Mesendoderm (in vitro differentiated cells): Measurements from ENCODE around the gene SORCS2.

Experiments used
- DNase-seq: peaks from one replicate; pipeline ENCODE4 v3.0.0; 2013
- H2AK5ac ChIP-seq: 2 replicates; pipeline ENCODE4 v1.6.1; 2013; ENCODE audit warnings: low read length, inconsistent platforms
- H2BK120ac ChIP-seq: 2 replicates; pipeline ENCODE4 v1.6.1; 2013; ENCODE audit warnings: low read depth, mild to moderate bottlenecking, low read length, moderate library complexity, mixed read lengths
- H2BK15ac ChIP-seq: replicated peaks from 2 replicates; pipeline ENCODE4 v1.6.1; 2013; ENCODE audit warnings: low read depth, mild to moderate bottlenecking, moderate library complexity
- H2BK5ac ChIP-seq: 2 replicates; pipeline ENCODE4 v1.6.1; 2013; ENCODE audit warnings: low read length, inconsistent platforms
- H3K18ac ChIP-seq: 2 replicates; pipeline ENCODE4 v1.6.1; 2013; ENCODE audit warnings: mild to moderate bottlenecking, low read length, mixed read lengths
- H3K23ac ChIP-seq: one replicate; pipeline ENCODE4 v1.6.1; 2013; ENCODE audit warnings: low read length
- H3K27ac ChIP-seq: 2 replicates; pipeline ENCODE4 v1.5.1; 2013; ENCODE audit warnings: low read depth, mild to moderate bottlenecking, inconsistent platforms, low read length, moderate library complexity
- H3K27me3 ChIP-seq: 2 replicates; pipeline ENCODE4 v1.6.1; 2013; ENCODE audit warnings: low read length, control low read depth, mild to moderate bottlenecking, inconsistent platforms; ENCODE audit not compliant: insufficient read depth, poor library complexity
- H3K36me3 ChIP-seq: 2 replicates; pipeline ENCODE4 v1.6.1; 2013; ENCODE audit warnings: low read length, inconsistent platforms; ENCODE audit not compliant: control insufficient read depth, insufficient read depth
- H3K4ac ChIP-seq: one replicate; pipeline ENCODE4 v1.6.1; 2013; ENCODE audit warnings: low read depth, mild to moderate bottlenecking, low read length, moderate library complexity
- H3K4me1 ChIP-seq: 2 replicates; pipeline ENCODE4 v1.6.1; 2013; ENCODE audit warnings: low read depth, low read length, inconsistent platforms; ENCODE audit not compliant: control insufficient read depth
- H3K4me2 ChIP-seq: 2 replicates; pipeline ENCODE4 v1.6.1; 2013; ENCODE audit warnings: low read length
- H3K4me3 ChIP-seq: 2 replicates; pipeline ENCODE4 v1.5.1; 2013; ENCODE audit warnings: mild to moderate bottlenecking, low read length
- H3K56ac ChIP-seq: one replicate; pipeline ENCODE4 v1.6.1; 2013; ENCODE audit warnings: low read length
- H3K79me1 ChIP-seq: 2 replicates; pipeline ENCODE4 v1.6.1; 2013; ENCODE audit warnings: low read length, inconsistent platforms
- H3K79me2 ChIP-seq: 2 replicates; pipeline ENCODE4 v1.6.1; 2013; ENCODE audit warnings: mild to moderate bottlenecking, low read length; ENCODE audit not compliant: control insufficient read depth, insufficient read depth
- H3K9ac ChIP-seq: 2 replicates; pipeline ENCODE4 v1.6.1; 2013; ENCODE audit warnings: low read length, inconsistent platforms
- H4K5ac ChIP-seq: one replicate; pipeline ENCODE4 v1.6.1; 2013; ENCODE audit warnings: low read length
- H4K8ac ChIP-seq: one replicate; pipeline ENCODE4 v1.6.1; 2013; ENCODE audit warnings: low read depth, mild to moderate bottlenecking, control low read depth, low read length, moderate library complexity
- WGBS: extraction: QIAGEN DNeasy Blood & Tissue Kit; methylation state at CpG from one replicate; pipeline ENCODE4 v1.1.7; 2013; ENCODE audit warnings: low lambda C conversion rate, missing lambda C conversion rate; ENCODE audit not compliant: insufficient coverage; ENCODE audit errors: extremely low coverage; 5-methylcytosine and 5-hydroxymethylcytosine counted together

Gene SORCS2

GRCh38 chr4:7512946-7513345 lies 320.6 kb downstream of the SORCS2 start:
- Histone ChIP-seq H2BK15ac (no peak overlapping the region), H3K4me3 (no peak overlapping the region), H3K4me1 (no peaks in the 10 kb centered on the region), H4K8ac (no peak overlapping the region), H3K27me3 (no peaks in the 10 kb centered on the region), H3K9ac (no peak overlapping the region), H3K36me3 (no peaks in the 10 kb centered on the region), H3K4me2 (no peak overlapping the region), H3K56ac (no peak overlapping the region), H3K27ac (no peak overlapping the region), H2AK5ac (no peak overlapping the region), H3K23ac (no peak overlapping the region), H3K18ac (no peak overlapping the region), H3K4ac (no peak overlapping the region), H2BK5ac (no peak overlapping the region), H3K79me1 (no peaks in the 10 kb centered on the region), H3K79me2 (no peaks in the 10 kb centered on the region), H4K5ac (no peak overlapping the region), H2BK120ac (no peak overlapping the region)
- DNase-seq: no peak
- WGBS: no CpG with 5 or more reads among the region's 10 CpGs

GRCh38 chr4:7513671-7514070 lies 321.3 kb downstream of the SORCS2 start:
- WGBS: no CpG with 5 or more reads among the region's 12 CpGs
- no peaks in the 10 kb centered on the region for H3K79me1 ChIP-seq
- no peak overlapping the region for H3K27ac ChIP-seq
- H3K4me2 ChIP-seq: no peak overlapping the region
- no peaks in the 10 kb centered on the region for H3K79me2 ChIP-seq
- no peak overlapping the region for H3K23ac ChIP-seq
- no peak overlapping the region for H2BK15ac ChIP-seq
- H2AK5ac ChIP-seq: no peak overlapping the region
- H2BK5ac ChIP-seq: no peak overlapping the region
- H3K9ac ChIP-seq: no peak overlapping the region
- H3K18ac ChIP-seq: no peak overlapping the region
- no peaks in the 10 kb centered on the region for H3K4me1 ChIP-seq
- DNase-seq: no peak
- H3K36me3 ChIP-seq: no peaks in the 10 kb centered on the region
- no peak overlapping the region for H3K56ac ChIP-seq
- no peak overlapping the region for H2BK120ac ChIP-seq
- H3K4ac ChIP-seq: no peak overlapping the region
- no peak overlapping the region for H4K5ac ChIP-seq
- no peak overlapping the region for H4K8ac ChIP-seq
- no peak overlapping the region for H3K4me3 ChIP-seq
- H3K27me3 ChIP-seq: no peaks in the 10 kb centered on the region

GRCh38 chr4:7514281-7514680 lies 321.9 kb downstream of the SORCS2 start:
- H2AK5ac ChIP-seq: no peak overlapping the region
- H3K79me1 ChIP-seq: no peaks in the 10 kb centered on the region
- H2BK15ac ChIP-seq: no peak overlapping the region
- H2BK5ac ChIP-seq: no peak overlapping the region
- no peak overlapping the region for H3K27ac ChIP-seq
- no peak overlapping the region for H3K4ac ChIP-seq
- no peak overlapping the region for H3K9ac ChIP-seq
- H3K23ac ChIP-seq: no peak overlapping the region
- DNase-seq: no peak
- no CpG with 5 or more reads among the region's 5 CpGs for WGBS
- H3K4me1 ChIP-seq: no peaks in the 10 kb centered on the region
- H4K8ac ChIP-seq: no peak overlapping the region
- no peak overlapping the region for H3K4me3 ChIP-seq
- no peak overlapping the region for H3K56ac ChIP-seq
- H4K5ac ChIP-seq: no peak overlapping the region
- H3K27me3 ChIP-seq: no peaks in the 10 kb centered on the region
- no peak overlapping the region for H2BK120ac ChIP-seq
- H3K18ac ChIP-seq: no peak overlapping the region
- no peaks in the 10 kb centered on the region for H3K79me2 ChIP-seq
- H3K36me3 ChIP-seq: no peaks in the 10 kb centered on the region
- H3K4me2 ChIP-seq: no peak overlapping the region

GRCh38 chr4:7514789-7515188 lies 322.5 kb downstream of the SORCS2 start:
- Histone ChIP-seq H3K18ac (no peak overlapping the region), H3K27me3 (no peaks in the 10 kb centered on the region), H3K9ac (no peak overlapping the region), H3K79me1 (no peaks in the 10 kb centered on the region), H3K36me3 (no peaks in the 10 kb centered on the region), H3K4me1 (no peaks in the 10 kb centered on the region), H4K5ac (no peak overlapping the region), H4K8ac (no peak overlapping the region), H3K79me2 (no peaks in the 10 kb centered on the region), H3K27ac (no peak overlapping the region), H2BK120ac (no peak overlapping the region), H2AK5ac (no peak overlapping the region), H3K4ac (no peak overlapping the region), H2BK5ac (no peak overlapping the region), H3K4me2 (no peak overlapping the region), H3K23ac (no peak overlapping the region), H3K56ac (no peak overlapping the region), H2BK15ac (no peak overlapping the region), H3K4me3 (no peak overlapping the region)
- no CpG with 5 or more reads among the region's 4 CpGs for WGBS
- DNase-seq: no peak

- H3K4me1 ChIP-seq: no peaks in the 10 kb centered on the region
- no peaks in the 10 kb centered on the region for H3K36me3 ChIP-seq
- H3K18ac ChIP-seq: no peak overlapping the region
- H2BK15ac ChIP-seq: no peak overlapping the region
- no peak overlapping the region for H4K5ac ChIP-seq
- no peaks in the 10 kb centered on the region for H3K79me2 ChIP-seq
- no peak overlapping the region for H3K4ac ChIP-seq
- H2AK5ac ChIP-seq: no peak overlapping the region
- no peak for DNase-seq
- H3K27ac ChIP-seq: no peak overlapping the region
- H3K79me1 ChIP-seq: no peaks in the 10 kb centered on the region
- H3K27me3 ChIP-seq: no peaks in the 10 kb centered on the region
- no CpG with 5 or more reads among the region's 14 CpGs for WGBS
- no peak overlapping the region for H3K9ac ChIP-seq
- no peak overlapping the region for H3K23ac ChIP-seq
- H3K4me3 ChIP-seq: no peak overlapping the region
- H4K8ac ChIP-seq: no peak overlapping the region
- no peak overlapping the region for H2BK5ac ChIP-seq
- H2BK120ac ChIP-seq: no peak overlapping the region
- H3K4me2 ChIP-seq: no peak overlapping the region
- no peak overlapping the region for H3K56ac ChIP-seq
Observed at GRCh38 chr4:7515390-7515902, 323.1 kb downstream of the SORCS2 start.

- Histone ChIP-seq H4K8ac (no peak overlapping the region), H2BK15ac (no peak overlapping the region), H3K79me1 (no peaks in the 10 kb centered on the region), H3K4me1 (no peaks in the 10 kb centered on the region), H3K23ac (no peak overlapping the region), H3K4ac (no peak overlapping the region), H3K4me3 (no peak overlapping the region), H2AK5ac (no peak overlapping the region), H3K56ac (no peak overlapping the region), H3K79me2 (no peaks in the 10 kb centered on the region), H4K5ac (no peak overlapping the region), H3K27me3 (no peaks in the 10 kb centered on the region), H3K18ac (no peak overlapping the region), H2BK120ac (no peak overlapping the region), H3K9ac (no peak overlapping the region), H3K27ac (no peak overlapping the region), H3K4me2 (no peak overlapping the region), H2BK5ac (no peak overlapping the region), H3K36me3 (no peaks in the 10 kb centered on the region)
- WGBS: no CpG with 5 or more reads among the region's 16 CpGs
- no peak for DNase-seq
Observed at GRCh38 chr4:7516096-7516772, 323.9 kb downstream of the SORCS2 start.
